8988T (cell line): Measurements from ENCODE around the gene ARMH3.
"Not testable (repeated sequence)": the region's sequence is repeated elsewhere in the genome, so short reads cannot be mapped to it uniquely, and the experiment has no call there.

Experiments
- DNase-seq: peaks from one replicate; pipeline ENCODE4 v3.0.0; 2011

The ARMH3 gene

DNA sequence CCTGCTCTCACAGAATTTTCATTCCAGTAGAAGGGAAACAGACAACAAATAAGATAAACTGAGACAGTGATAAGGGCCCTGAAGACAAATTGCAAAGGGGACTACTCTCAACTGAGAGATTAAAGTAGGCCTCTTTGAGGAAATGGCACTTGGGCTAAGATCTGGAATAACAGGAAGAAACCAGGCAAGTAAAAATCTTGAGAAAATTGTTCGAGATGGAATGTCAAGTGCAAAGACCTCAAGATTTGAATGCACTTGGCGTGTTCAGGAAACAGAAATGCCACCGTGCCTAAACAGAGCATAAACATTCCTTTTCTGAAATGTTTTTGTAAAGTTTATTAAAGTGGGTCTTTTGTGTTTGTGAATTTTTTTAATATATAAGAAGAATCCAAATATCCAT, 10.7 kb downstream of the ARMH3 start:
- no peak for DNase-seq

DNA sequence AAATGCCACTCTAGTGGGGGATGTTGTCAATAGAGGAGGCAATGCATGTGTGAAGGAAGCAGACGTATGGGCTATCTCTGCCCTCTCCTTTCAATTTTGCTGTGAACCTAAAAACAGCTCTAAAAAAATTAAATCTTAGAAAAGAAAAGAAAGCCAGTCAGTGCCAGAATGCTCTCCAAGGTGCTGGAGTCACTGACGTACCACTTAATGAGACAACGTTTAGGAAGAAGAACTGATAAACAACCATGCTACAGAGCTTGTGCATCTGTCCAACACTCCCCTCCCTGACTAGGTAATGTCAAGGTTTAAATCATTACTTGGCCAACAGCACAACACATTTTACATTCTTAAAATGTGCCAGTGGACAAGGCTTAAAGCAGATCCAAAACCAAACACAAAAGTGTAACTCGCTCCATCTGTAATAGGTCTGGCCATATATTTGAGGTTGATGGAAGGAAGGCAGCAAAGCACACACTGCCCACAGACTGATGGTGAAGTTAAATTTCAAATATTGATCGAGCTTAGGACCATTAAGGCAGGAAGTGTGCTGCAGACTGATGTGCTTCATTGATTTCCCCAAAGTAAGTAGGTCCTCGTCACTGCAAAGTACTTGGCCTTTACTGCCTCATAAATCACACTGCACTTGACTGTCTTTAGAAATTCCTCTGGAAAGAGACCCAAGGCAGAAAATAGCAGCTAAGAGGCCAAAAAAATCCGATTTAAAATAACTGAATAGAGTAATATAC, 15.5 kb downstream of the ARMH3 start:
- DNase-seq, result no peak

DNA sequence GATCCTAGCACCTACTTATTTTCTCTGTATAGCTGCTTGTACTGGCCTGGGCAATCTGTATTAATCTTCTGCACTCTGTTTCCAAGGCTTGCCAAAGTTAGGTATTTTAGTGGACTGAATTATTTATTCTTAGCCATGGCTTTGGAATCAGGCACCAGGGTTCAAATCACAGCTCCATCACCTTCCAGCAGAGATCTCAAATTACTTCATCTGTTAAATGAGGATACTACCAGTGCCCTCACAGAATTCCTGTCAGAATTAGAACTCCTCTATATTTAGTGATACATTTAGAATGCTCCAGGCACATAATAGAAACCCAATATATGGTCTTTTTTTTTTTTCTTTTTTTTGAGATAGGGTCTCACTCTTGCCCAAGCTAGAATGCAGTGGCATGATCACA, 17.6 kb downstream of the ARMH3 start:
- no peak for DNase-seq

DNA sequence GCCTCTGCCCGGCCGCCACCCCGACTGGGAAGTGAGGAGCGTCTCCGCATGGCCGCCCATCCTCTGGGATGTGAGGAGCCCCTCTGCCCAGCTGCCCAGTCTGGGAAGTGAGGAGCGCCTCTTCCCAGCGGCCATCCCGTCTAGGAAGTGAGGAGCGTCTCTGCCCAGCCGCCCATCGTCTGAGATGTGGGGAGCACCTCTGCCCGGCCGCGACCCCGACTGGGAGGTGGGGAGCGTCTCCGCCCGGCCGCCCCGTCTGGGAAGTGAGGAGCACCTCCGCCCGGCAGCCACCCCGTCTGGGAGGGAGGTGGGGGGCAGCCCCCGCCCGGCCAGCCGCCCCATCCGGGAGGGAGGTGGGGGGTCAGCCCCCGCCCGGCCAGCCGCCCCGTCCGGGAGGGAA, 20.2 kb downstream of the ARMH3 start:
- not testable (repeated sequence) for DNase-seq

DNA sequence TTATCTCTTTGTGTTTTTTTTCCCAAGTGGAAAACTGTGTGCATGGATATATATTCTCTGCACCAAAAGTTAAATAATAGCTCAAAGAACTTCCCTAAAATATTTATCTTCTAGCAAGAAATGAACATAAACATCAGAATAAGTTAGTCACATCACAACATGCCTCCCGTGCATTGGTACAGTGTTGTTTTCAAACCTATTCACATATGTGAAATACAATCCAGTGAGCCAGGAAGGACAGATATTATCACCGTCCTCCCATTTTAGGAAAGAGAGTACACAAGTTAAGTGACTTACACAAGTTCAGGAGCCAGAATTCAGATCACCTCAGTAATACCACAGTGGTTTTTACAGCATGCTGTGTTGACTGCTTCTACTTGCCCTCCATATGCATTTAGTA, 22.2 kb downstream of the ARMH3 start:
- no peak for DNase-seq

DNA sequence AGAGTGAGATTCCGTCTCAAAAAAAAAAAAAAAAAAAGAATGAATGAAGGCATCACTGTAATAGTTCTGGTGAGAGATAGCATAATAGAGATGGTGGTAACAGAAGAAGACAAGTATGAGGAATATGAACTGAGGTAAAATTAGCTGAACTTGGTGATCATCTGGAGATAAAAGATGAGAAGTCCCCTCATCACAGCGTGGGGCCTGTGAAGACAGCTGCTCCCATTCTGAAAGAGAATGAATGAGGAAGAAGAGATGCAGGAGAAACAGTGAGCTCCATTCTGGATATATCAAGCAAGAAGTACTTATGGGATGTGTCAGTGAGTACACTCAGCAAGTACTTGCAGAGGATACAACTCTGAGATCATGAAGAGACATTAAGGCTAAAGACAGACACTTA, 28.7 kb downstream of the ARMH3 start:
- DNase-seq, result no peak

DNA sequence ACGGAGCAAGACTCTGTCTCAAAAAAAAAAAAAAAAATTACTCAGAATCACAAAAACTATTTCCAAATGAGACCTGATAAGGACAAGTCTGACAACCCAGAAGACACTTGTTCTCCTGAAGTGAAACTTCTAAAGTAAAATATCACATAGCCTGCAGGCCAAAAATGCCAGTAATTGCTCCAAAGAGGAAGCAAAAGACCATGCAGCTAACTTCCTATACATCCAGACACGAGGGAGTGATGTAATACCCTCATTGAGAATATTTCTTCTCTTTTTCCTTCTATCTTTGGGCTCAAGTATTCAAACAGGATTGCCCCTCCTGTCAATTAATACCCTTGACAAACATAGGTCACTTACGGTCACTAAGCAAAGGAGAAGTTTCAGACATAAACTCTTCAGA, 31.2 kb downstream of the ARMH3 start:
- no peak for DNase-seq

DNA sequence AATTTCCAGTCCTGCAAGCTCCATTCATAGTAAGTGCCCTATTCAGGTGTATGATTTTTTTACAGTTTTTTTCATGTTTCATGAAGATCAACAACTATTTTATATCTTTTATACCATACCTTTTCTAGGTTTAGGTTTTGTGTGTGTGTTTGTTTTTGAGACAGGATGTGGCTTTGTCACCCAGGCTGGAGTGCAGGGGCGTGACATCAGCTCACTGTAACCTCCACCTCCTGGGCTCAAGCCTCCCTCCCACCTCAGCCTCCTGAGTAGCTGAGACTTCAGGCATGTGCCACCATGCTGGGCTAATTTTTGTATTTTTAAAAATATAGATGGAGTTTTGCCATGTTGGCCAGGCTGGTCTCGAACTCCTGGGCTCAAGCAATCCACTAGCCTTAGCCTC, 35.0 kb downstream of the ARMH3 start:
- DNase-seq, result no peak

DNA sequence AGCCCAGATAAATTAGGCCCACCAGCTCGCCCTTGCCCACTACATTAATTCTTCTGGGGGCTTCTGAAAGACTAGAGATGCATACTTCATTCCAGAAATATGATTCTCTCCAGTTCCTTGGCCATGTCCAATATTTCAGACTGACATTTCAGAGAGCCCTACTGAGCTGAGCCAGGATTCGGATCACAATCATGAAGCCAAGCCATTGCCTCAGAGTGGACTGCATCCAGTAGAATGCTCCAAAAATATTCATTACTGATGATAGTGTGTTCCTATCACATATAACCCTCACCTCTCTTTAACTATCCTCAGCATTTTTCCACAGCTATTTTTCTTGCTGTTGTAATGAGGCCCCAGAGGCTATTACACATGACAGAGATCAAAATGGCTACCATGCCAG, 38.7 kb downstream of the ARMH3 start:
- DNase-seq, result no peak

DNA sequence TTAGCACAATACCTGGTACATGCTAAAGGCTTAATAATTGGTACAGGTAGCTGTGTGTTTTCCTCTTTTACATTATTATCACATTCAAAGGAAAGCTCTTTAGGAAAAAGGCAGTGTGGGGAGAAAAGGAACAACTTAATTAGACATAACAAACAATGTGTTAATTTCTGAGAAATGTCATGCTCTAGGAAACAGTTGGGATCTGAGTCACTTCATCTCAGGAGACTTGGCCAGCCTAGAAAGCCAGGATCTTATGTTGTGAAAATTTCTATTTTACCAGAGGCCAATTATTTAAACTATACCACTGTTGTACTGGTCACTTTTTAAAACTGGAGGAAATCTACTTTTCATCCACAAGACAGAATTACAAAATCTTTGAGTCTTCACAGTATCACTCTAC, 39.6 kb downstream of the ARMH3 start:
- no peak for DNase-seq

DNA sequence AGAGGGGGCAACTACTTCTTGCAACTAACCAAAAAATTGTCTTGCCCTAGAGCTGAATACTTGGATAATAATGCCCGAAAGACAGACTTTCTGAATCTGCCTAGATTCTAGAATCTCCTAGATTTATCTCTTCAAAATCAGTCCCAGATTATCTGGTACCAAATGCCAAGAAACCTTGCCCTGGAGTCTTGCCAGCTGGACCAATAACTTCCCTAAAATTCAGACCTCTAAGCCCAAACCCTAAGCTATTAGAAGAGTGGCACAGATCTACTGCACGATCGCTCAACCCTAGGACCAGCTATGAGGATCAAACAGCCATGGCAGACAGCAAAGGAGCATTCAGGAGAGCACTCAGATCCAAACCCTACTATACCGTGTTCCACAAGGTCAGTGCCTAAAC, 45.0 kb downstream of the ARMH3 start:
- no peak for DNase-seq

DNA sequence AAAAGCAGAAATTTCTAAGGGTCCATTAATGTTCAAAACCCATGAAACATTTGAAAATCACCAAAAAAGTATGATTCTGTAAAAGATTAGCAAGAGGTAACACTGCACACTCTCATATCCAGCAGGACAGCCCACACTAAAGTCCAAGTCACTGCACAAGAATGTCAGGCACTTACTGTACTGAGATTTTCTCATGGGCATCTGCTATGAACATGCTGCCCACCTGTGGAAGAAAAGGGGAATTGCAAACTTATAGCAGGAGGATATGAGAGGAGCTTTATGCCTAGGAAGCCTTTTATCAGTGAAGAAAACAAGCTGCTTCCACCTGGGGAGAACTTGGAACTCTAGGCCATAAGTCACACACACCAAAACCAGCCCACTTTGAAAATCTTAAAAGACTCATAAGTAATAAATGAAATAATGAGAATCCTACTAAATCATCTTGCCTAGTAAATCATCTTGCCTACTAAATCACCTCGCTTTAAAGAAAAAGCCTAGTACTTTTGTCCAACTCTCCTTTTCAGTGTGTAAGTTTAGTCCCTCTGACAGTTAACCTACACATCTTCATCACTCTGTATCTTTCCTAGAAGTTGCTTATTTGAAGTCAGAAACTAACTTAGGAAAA, 46.1 kb downstream of the ARMH3 start:
- peak; percentile 44 for DNase-seq

DNA sequence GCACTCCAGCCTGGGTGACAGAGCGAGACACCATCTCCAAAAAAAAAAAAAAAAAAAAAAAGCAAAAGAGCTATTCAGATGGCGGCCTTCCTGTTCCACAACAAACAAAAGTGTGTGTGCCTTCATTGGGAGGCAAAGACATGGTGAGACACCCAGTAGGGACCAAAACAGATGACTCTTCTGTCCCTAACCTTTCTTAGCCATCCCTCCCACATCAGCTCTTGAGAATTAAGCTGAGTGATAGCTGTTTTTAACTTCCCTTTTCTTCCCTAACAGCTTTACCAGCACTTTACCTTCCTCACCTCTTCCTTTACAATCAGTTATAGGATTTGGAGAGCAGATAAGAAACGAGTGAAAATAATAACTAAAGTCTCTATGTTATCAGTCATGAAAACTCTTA, 48.2 kb downstream of the ARMH3 start:
- DNase-seq, result no peak

DNA sequence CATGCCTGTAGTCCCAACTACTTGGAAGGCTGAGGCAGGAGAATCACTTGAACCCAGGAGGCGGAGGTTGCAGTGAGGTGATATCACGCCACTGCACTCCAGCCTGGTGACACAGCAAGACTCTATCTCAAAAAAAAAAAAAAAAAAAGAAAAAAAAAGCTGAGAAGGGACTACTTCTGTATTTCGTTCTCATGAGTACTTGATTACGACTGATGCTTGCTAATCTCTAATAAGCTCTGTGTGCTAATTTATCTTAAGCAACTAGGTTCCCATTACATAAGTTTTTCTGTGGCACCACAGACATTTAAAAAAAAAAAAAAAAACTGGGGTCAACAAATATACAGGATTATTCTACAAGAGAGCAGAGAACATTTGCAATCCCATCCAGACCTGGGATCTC, 48.9 kb downstream of the ARMH3 start:
- not testable (repeated sequence) for DNase-seq

DNA sequence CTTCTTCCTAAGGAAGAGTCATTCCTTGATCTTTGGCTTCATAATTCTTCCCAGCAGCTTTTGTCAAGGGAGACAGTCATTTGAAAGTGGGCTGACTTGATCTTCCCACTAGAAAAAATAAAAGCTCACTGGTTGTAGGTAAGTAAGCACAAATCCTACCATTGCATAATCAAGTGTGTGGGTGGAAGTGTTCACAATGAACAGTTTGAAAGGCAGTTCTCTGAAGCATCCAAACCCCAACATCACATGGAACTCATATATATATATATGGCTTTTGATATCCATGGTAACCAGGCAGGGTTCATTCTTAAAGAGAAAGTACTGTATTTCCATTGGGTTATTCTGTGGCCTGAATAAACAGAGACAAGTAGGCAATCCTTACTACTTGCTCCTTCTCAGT, 51.6 kb downstream of the ARMH3 start:
- no peak for DNase-seq

DNA sequence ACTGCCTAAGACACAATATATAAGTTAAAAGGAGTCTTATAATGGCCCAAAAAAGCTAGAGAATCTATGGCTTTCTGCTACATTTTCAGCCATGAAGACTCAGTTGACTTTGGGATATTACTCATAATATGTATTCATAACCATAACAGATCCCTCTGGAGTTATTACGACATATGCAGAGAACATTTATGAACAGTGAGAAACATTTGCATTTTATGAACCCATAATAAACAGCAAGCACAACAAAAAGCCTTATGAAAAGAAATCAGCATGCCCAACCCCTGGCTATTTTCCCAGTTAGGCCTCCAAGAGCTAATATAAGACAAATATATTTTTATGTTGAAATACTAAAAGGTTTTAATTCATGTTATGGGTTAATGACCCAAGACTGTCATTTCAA, 52.4 kb downstream of the ARMH3 start:
- DNase-seq, result no peak

DNA sequence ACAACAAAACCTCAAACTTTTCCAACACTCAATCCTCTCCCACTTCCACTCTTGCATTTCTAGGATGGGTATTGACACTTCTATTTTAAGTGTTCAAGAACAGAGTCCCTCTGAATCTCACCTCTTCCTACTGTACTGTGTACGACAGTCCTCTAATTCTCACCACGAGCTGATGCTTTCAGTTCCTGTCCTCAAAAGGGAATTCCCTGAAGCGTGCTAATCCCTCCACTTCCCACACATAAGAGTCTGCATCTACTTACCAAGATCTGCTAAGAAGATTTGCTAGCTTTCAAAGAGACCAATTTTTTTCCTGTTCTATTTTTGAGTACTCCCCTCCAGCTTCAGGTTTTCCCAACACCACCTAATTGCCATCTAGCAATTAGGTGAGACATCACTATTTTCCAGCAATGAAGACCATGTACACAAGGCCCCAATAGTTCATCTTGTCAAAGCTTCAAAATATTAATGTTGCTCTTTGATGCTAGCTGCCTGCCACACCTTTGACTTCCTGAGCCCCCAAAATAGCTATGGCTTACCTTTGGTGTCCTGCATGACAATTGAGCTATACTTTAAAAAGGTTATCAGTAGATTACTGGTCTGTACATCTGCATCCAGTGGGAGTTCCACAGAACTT, 54.4 kb downstream of the ARMH3 start:
- no peak for DNase-seq

DNA sequence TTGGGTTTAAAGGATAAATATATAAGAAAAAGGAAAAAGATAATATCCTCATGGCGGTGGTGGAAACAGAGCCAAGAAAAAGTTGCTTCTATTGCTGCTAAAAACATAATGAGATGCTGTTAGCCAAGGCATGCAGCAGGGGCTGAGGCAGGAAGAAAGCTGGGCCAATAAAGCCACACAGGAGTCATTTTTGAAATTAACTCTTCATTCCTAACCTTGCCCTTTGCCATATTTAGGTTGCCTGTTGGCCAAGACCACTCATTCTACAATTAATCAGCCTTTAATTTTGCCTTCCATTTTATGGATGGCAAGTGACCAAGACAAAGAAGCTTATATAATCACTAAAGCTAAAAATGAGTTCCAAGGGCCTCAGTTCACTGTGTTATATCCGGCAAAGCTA, 58.2 kb downstream of the ARMH3 start:
- no peak for DNase-seq

DNA sequence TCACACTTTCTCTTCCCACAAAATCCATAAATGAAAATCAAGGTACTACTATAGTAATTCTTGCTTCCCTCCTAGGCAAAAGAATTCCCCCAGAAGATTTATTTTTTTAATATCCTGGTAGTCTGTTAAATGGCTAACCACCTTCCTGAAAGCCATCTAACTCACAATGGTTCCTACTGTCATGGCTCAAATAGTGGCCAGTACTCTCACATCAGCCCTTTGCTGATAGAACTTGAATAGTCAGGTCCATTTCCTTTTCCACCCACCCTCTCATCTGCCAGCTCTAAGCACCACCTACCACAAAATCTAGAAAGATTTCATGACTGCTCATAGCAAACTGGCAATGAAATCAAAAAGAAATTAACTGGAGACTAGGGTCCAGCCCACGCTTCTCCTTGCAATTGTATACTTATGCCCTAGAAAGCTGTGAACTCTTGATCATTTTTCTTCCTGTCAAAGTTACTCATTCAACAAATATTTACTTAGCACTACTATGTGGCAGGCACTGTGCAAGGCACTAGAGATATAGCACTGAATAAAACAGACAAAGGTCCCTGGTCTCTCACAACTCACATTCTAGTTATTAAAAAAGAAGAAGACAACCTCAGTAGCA, 60.4 kb downstream of the ARMH3 start:
- DNase-seq, result no peak

DNA sequence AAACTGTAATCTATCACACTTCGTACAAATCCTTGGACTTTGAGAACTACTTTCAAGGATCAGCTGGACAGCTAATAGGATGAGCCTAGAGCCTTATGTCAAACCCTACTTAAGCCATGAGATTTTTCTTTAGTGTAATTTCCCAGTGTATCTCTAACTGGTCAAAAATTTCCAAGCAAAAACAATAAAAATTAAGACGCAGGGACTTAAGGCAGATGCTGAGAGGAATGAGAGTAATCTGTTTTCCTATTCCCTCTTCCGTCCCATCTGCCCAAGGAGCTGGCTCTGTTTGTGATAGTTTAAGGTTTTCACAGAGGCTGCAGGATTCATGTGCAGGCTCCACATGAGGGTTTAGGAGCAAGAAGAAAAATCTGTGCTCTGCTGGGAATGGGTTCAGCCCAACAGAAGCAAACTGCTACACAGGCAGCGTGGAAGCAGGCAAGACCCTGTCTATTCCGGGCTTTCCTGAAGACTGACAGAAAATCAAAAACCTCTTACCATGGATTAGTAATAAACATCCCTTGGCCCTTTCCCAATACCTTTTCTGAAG, 62.2 kb downstream of the ARMH3 start:
- no peak for DNase-seq

DNA sequence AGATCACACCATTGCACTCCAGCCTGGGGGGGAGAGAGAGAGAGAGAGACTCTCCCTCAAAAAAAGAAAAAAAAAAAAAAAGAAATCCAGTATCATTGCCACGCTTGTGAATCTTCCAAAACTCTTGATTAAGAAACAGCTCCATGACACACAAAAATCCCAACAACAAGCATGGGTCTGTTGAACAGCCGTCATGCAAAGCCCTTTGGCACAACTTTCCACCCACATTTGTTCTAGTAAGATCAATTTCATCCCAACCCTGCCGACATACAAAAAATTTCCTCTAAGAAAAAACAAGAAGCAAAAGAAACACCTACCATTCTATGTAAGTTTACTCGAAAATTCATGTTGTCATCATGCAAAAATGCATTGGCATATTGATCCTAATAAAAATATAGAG, 62.8 kb downstream of the ARMH3 start:
- DNase-seq, result no peak

DNA sequence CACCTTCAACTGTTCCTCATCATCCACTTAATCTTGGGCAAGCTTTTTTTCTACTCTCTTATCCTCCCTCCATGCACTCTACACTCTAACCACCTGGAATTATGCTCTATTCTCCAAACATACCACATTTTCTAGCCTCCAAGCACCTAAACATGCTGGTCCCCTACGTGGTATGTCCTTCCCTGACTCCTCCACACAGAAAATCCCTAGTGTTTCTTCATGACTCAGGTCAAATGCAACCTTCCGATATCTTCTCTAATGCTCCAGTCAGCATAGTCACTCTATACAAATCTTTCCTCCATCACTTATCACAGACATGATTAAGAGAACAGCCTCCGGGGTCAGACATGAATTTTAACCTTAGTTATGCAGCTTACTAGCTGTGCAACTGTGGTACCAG, 68.8 kb downstream of the ARMH3 start:
- DNase-seq, result no peak

DNA sequence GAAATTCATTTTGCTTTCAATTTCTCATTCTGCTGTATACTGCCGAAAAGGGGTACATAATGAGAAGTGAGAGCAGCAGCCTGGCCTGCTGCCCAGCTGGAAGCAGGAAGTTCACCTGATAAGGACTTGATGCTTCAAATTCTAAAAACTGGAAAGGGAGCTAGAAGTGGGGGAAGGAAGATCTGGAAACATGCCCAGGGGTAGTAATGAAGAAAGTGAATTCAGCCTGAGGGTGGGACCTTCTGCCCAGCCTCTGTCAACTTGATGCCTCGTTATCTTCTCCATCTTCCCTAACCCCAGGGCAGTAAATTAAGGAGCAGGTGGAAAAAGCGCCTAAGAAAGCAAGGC, 69.4 kb downstream of the ARMH3 start:
- no peak for DNase-seq

DNA sequence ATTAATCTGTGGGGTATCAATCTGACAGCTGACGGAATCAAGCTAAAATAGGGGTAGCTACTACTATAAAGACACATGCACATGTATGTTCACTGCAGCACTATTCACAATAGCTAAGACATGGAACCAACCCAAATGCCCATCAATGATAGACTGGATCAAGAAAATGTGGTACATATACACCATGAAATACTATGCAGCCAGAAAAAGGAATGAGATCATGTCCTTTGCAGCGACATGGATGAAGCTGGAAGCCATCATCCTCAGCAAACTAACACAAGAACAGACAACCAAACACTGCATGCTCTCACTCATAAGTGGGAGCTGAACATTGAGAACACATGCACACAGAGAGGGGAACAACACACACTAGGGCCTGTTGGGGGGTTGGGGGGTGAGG, 75.3 kb downstream of the ARMH3 start:
- DNase-seq, result not testable (repeated sequence)
